GM18526 (cell line): ENCODE measurements around the gene YIPF6.

ENCODE experiments used
- POLR2A ChIP-seq: IDR thresholded peaks from 3 replicates; pipeline ENCODE4 v1.6.1; 2011; ENCODE audit not compliant: insufficient read length; ENCODE audit errors: extremely low read depth

The YIPF6 gene

GRCh38 chrX:68571610-68572311 lies 72.9 kb downstream of the YIPF6 start:
- TF ChIP-seq POLR2A: no peak

GRCh38 chrX:68574240-68574639 lies 75.4 kb downstream of the YIPF6 start:
- no peak for TF ChIP-seq POLR2A

GRCh38 chrX:68579810-68580209 lies 81.0 kb downstream of the YIPF6 start:
- no peak for TF ChIP-seq POLR2A

- TF ChIP-seq POLR2A: no peak
These were observed 85.4 kb downstream of the YIPF6 start for GRCh38 chrX:68584221-68584620.
